A172 (cell line): ENCODE data around the gene P4HA2. TPM values are rescaled to one million over a fixed set of nuclear protein-coding genes. Genes with fewer than 3 reads are reported as not detected.
A peak's percentile ranks its signal among the peaks of the same experiment; 100 is the strongest.

Source experiments
- DNase-seq: peaks from one replicate; pipeline ENCODE4 v3.0.0-alpha.2; 2015; ENCODE audit warnings: low spot score
- total RNA-seq: library from RNA; depleted of rRNA; stranded (reverse); fragments of >200 nt; shearing (Covaris generic); gene quantifications from 2 replicates; pipeline ENCODE4 v1.2.3, GENCODE V29; 2014

Gene P4HA2
- total RNA-seq, 1 experiment from 2014 or later: 58.7 TPM

DNA sequence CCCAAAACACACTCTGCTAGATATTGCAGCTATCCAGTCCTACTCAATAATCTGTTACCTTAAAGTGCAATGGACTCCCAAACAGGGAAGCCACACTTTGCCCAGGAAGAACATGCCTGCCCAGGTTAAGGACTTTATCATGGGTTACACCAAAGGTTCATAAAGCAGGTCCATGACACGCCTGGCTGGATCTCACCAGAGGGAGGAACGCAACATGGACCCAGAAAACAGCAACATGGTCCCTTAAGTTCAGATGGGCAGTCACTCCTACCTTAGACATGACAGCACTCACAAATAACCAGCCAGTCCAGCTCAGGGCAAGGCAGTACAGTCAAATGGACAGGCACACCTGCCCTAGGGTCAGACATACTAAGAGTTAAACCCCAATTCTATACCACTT is 3.8 kb downstream of the P4HA2 start:
- no peak for DNase-seq

DNA sequence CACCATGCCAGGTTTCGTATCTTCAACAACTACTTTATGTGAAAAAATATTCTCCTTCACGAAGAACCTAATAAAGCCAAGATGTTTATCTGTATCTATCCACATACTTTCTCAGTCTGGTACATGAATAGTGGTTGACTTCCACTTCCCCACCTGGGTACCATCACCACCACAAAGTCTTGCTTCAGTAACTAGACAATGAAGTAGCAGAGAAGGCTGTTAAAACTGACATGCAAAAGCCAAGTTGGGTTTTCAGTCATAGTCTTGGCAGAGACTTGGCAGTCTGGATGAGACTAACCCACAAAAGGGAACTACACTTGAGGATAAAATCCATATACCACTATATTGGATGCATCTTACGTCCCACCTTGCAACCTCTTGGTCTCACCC is 5.0 kb downstream of the P4HA2 start:
- no peak for DNase-seq

DNA sequence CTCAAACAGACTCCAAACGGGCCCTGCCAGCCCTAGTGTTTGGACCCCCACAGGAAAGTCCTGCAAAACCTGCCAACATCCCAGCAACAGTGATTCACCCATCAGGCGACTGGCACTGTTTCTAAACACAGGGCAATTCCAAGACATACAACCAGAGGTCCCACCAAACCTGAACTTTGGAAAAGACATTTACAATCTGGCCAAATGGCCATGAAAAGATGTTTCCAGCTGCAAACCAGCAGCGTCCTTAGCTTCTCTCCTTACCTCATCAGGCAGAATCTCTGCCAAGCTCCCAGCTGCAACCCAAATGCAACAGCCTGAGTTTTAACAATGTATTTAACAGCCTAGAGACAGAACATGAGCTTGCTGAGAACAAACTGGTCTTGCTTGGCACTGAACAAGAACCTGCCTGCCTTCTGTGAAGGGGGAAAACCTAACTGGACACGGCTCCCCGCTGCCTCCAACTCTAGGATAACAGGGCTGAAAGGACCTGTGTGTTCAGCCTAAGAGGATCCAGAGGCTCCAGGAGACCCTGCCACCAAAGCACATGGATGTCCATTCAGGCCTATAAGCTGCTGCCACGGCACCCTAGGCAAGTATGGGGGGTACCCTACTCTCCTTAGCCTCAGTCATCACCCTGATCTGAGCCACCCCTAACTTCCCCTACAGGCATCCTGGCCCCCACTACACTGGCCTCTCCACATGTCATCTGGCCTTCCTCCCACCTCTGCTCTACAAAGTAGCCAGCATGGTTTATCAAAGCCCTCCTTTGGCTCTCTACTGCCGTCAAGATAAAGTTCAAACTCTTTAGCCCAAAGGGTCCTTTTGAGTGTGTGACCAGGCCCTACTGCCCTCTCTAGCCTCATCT is 5.6 kb downstream of the P4HA2 start:
- peak; percentile 24 for DNase-seq

DNA sequence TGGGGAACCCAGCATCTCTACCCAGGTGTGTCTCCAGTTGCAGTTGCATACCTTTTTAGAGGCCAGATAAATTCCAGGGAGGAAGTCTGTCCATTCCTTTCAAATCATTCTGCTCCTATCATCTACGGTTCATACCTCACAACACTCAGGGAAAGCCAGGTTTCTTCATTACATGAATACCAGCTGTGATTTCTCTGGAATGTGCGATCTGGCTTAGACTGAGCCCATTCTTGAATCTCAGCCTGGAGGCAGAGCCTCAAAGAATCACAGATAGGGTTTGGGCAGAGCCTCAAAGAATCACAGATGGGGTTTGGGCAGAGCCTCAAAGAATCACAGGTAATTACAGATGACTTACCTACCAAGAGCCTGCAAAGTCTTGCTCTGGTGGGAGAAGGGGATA is 7.2 kb downstream of the P4HA2 start:
- DNase-seq: no peak

DNA sequence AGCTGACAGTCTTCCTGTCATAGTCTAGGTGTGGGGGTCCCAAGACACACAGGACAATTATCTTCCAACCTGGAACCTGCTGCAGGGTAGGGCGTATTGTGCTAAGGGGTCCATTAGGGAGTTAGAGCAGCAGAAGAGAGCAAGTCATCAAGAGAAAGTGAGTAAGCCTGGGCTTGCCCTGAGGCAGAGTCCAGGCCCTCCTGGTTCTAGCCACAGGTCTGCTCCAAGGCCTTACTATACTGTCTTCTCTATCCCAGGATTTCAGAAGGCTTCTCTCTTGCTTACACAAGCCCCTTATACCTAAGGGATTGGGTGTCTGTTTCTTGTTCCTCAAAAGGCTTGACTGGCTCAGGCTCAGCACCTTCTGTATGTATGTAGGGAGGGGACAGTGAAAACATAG is 7.7 kb downstream of the P4HA2 start:
- no peak for DNase-seq

DNA sequence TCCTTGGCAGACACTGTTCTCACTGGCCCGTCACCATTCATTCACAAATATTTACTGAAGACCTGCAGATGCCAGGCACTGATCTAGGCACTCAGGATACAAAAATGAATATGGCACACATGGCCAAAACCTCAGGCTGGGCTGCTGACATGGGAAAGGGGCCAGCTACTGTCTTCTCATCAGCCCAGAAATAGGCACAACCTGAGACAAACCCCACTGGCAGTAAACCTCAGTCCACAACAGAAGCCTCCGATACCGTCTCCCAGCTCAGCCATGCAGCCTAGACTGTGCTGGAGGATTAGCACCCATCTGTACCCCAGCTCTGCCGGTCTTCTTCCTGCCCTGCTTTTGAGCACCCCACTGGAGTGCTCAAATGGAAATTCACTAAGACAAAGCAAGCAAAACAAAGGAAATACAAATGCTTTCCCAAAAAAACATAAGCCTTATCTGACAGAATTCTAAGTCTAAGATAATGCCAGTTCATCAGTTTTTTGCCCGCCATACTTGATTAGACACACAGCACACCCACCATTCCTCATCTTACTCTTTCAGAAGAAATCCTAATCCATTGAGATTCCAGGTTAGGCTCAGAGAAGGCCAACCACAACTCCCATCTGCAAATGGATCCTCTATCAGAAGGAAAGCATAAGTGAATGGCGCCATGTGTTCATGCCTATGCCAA is 8.2 kb downstream of the P4HA2 start:
- DNase-seq: no peak

DNA sequence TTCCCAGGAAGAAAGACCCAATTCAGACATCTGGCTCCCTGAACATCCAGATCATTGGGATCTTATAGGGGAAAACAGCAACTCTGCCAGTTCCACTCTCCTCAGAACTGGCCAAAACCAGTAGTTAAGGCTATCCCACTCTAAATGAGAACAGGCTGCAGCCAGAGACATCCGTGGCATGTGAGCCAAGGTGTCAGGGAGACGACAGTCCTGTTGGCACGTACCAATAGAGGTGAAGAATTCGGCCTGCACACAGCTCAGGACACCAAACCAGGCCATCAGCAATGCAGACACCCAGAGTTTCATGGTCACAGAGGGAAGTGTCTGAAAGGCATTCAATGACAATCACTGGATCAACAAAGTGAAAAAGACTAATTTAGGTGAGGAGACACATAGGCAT is 9.3 kb downstream of the P4HA2 start:
- no peak for DNase-seq

DNA sequence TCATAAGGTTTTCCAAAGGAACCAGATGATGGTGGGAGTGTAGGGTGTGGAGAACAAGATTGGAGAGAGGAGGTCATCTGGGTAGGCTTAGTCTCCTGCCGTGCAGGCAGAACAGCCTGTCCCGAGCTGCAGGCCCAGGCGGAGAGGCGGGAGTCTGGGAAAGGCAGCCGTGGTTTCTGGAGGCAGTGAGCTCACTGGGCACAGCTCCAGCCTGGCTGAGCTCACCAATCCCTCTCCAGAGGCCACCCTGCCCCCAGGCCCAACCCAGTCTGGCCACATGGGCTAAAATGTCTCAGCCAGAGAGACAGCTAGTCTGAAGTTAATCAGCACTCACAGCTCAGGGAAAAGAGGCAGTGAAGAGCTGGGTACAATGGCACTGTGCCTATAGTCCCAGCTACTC is 12.3 kb downstream of the P4HA2 start:
- DNase-seq: peak; percentile 98

DNA sequence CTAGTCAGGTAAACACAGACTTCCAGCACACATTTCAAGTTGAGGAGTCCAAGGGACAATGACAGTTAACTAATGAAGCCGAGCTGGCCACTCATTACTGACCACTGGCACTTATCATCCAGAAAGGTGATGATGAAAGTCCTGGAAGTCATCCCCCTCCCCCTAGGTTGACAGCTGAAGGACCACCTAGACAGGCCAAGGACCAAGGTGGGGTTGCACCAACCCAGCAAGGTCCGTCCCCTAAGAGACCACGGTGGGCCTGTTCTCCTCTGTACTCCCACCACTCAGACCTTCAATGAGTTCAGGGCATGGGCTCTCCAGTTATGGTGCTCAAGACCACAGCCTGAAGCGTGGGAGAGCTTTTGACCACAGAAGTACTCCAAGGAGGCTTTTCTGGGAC is 13.2 kb downstream of the P4HA2 start:
- DNase-seq: no peak

DNA sequence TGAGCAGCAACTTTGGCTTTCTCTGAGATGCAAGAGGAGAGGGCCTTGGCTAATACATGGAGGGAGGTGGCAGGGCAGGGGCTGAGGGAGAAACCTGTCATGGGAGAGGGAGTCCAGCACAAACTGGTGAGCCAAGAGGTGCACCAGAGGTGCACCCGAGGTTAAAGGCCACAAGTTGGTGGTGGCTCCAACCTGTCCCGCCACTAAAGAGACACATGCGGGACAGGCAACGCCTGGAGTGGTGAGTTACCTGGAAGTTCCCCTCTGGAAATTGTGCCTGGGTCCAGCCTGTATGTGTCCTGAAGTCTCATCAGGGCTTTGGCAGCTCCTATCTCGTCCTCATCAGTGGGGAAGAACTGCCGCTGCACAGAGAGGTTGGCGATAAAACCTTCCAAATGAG is 14.0 kb downstream of the P4HA2 start:
- DNase-seq: no peak

DNA sequence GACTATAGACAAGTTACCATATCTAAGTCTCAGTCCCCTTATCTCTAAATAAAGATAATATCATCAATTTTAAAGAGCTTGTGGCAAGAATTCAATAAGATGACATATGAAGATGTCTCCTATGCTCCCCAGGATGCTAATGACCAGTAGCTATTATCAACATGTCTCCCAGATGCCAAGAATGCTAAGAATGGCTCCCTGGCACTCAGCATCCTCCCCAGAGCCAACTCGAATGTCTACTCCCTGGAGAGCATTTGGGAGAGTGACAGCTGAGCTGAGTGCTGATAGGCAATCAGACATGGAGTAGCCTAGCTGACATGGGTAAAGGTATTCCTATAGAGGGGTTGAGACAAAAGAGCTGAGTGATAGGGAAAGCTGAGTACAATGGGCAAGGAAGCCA is 15.9 kb downstream of the P4HA2 start:
- peak; percentile 10 for DNase-seq

DNA sequence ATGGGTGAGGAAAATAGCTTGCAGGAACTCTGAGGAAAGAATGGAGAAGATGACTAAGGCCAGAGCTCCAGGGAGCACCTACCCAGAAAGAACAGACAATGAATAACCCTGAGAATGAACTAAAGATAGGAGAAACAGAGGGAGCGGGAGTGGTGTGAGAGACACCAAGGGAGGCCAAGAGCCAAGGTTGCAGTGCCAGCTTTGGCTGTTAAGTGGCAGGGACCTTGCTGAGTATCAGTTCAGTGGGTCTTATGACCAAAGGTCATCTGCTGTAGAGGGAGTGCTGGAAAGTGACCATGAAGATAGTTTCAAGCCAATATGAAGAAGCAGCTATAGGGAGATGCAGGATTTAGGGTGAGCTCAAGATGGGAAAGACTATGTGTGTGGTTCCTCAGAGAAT is 16.7 kb downstream of the P4HA2 start:
- no peak for DNase-seq

DNA sequence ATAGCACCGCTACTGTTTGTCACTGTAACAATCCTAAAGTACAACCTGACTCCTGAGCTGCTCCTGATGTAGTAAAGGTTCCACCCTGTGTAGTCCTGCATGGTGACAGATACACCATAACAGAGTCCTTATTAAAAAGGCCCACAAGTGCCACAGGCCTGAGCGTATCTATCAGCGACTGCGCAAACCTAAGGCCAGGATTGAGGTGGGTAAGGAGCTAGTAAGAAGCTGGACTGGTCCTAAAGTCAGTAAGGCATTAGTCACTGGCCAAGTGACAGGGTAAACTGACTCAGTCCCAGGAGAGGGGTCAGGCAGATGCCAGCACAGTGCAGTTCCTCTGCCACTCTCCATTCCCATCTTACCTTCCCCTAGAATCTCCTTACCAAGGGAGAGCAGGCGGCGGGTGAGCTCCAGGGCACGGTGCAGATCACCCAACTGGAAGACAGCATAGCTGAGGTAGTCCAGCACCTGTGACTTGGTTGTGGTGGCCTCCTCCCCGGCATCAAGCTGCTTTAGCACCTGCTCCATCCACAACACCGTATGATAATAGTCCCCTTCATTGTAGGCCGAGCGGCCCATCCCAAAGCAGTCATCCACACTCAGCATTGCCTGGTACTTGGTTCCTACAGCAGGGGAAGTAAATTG is 17.6 kb downstream of the P4HA2 start:
- no peak for DNase-seq

DNA sequence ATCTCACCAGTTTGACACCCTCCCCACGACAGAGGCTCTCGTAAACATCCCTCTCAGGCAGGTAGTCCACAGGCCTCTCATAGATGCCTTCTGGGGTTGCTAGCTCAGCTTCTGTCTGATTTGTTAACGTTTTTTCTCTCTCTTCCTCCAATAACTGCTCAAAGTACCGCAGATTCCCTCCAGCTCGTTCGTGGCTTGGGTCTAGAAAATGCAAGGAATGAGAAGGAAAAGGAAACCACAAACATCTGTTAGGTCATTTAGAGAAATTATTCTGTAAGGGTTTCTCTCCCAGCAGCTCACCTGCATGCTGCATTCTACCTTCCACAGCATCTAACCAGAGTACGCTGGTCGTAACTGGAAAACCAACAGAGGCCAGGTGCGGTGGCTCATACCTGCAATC is 18.5 kb downstream of the P4HA2 start:
- peak; percentile 51 for DNase-seq

DNA sequence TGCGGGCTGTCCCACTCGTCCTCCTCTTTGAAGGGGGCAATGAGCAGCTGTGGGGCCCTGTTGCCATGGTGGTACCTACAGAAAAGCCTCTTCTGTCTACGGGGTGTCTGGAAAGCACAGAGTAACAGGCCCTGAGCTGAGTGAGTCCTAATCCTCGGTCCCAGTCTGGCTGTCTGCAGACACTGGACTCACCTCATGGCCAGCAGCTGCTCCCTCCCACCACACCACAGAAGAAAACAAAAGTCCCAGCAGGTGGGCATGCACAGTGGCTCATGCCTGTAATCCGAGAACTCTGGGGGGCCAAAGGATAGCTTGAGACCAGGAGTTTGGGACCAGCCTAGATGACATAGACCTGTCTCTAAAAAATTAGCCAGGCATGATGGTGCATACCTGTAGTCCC is 19.9 kb downstream of the P4HA2 start:
- no peak for DNase-seq

DNA sequence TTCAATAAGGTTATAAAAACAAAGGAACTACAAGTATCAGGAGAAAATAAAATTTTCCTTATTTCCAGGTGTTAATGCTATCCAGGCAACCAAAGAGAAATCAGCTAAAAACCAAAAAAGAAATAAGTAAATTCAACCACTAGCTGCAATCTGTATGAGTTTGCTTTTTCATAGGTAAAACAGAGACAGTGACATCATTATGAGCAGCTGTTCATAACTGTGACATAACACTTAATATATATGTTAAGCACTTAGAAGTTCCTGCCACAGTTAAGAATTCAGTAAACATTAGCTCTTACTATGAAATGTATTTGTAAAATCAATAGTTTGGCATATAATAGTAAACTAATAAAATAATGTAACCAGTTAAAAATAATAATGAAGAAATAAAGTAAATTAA is 20.9 kb downstream of the P4HA2 start:
- no peak for DNase-seq

DNA sequence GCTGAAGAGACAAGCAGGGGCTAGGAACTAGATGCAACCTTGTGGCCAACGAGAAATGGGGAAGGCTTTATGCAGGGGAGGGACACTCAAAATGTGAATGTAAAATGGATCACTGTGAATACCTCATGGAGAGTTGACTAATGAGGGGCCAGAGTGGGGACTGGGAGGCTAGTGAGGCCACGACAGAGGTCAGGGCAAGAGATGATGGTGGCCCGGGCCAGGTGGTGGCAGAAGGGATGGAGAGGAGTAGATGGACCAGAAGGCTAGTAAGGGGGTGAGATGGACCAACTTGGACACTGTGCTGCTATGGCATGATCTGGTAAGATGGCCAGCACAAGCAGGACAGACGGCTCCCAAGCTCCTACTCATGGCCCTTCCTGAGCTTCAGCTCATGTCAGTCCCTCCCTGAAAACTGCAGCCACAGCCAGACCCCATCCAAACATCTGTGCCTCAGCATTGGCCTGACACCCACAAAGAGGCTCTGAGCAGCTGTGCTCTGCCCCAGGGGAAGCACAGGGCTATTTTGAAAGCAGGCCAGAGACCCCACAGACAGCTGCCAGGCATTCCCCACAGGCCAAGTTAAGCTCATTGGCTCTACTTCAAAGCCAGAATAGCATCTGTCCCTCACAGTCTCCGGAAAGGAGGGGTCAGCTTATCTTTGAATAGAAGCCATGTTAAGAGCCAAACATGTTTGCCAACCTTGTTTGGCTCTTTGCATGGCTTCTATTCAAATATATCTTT is 22.1 kb downstream of the P4HA2 start:
- DNase-seq: no peak

DNA sequence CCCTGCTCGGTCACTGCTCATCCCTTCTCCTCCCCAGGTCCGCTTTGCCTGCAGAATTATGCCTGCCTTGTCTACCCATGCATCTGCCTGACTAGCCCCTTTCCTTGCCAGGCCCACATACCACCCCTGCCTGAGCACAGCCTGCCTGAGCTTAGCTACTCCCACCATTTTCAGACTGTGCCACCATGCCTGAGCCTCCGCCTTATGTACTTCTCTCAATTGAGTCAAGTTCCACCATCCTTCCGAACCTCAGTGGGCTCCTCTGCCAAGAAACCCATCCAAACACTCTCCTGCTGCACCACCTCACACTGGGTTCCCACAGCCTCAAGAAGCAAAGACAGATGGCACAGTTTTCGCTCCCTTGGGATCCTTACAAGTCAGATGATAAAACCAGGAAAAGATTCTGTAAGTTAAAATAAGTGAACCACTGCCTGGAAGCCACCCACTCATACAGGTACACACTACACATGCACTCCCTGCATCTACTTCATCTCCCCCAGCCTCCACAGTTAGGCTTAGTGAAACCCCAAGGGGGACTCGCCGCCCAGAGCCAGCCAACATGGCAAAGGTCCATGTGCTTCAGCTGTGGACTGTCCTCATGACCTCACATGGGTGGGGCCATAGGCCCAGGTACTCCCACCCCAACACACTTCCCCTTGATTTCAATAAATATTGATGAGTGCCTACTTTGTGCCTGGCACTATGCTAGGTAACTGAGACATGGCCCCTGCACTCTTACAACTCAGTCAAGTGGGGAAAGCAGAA is 23.1 kb downstream of the P4HA2 start:
- DNase-seq: no peak

DNA sequence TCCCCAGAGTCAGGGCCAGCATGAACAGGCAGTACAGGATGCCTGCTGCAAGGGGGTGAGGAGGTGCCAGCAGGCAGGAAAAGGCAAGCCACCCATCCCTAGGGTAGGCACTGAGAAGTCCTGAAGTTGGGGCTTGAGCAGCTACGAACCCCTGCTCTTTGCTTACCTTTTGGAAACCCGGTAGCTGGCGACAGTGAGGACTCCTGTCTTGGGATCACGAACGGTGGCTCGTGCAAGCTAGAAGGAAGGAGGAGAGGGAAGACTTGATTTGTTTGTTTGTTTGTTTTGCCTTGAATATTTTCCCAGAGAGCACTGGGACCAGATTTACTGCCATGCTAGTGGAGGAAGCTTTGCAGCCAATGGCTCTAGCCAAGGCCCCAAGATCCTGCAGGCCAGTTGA is 23.7 kb downstream of the P4HA2 start:
- no peak for DNase-seq

DNA sequence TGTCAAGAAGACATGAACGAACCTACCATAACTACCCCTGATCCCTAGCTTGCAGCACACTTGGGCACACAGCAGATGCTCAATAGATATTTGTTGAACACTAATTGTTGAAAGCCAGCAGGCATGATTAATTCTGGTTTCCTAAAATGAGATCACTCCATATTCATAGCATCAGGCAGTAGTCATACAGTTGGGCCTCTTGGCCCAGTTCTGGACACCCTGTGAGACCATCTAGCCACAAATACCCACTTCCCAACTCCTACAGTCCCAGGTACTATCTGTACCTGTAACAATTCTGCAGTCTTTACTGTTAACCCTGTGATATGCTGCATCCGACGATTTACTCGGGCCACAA is 24.2 kb downstream of the P4HA2 start:
- DNase-seq: no peak

DNA sequence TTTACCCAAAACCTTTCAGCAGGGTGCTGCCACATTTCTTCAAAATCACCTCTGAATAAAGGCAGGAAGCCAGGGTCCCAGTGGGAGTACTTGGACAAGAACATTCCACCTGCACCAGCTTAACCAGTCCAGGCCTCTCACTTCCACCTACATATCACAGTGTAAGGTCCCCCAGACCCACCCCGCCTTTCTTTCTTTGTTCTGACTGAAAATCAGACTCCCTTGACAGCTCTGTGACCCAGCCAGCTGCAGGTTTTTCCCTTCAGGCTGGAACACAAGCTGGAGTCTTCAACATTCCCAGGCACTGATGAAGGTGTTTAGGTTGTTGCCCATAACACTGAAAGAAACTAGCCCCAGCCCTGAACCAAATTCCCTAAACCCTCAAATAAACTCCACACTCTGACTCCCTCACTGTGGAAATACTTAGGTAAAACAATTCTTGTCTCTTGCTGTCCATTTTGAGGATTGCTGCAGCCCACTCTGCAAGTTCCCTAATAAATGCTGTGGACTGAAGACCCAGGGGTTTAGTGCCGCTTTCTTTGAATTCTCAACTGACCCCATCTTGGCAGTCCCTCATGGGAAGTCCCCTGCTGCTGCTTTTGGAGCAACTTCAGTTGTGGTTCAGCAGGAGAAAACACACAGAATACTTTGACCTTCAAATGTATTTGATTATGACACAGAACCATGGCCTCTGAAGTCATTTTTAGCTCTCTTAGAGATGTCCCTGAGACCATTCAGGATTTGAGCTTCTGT is 24.8 kb downstream of the P4HA2 start:
- DNase-seq: no peak
